Brain pericyte (primary cell): ENCODE data around the gene STMN3.

ENCODE experiments used
- DNase-seq: peaks from one replicate; pipeline ENCODE4 v3.0.0-alpha.2; 2012; ENCODE audit warnings: low read depth, low spot score

The STMN3 gene

GRCh38 chr20:63590218-63591146 is 62.7 kb downstream of the STMN3 start:
- DNase-seq = no peak
